ENCODE measurements around the gene CTIF.

The CTIF gene

GRCh38 chr18:48887294-48887904 is 348.6 kb downstream of the CTIF start:
- no peak for DNase-seq (ENCODE audit: low spot score)

GRCh38 chr18:48887905-48888772 is 349.3 kb downstream of the CTIF start:
- no peak for DNase-seq (ENCODE audit: low spot score)

GRCh38 chr18:48888773-48889080 is 349.9 kb downstream of the CTIF start:
- no peak for DNase-seq (ENCODE audit: low spot score)

GRCh38 chr18:48889115-48889941 is 350.5 kb downstream of the CTIF start:
- DNase-seq (ENCODE audit: low spot score), result no peak

- DNase-seq (ENCODE audit: low spot score), result no peak
Observed at GRCh38 chr18:48889981-48890762, 351.3 kb downstream of the CTIF start.

- DNase-seq (ENCODE audit: low spot score), result no peak
Observed at GRCh38 chr18:48891721-48892120, 352.9 kb downstream of the CTIF start.

GRCh38 chr18:48892146-48892855 is 353.5 kb downstream of the CTIF start:
- DNase-seq (ENCODE audit: low spot score), result no peak

- no peak for DNase-seq (ENCODE audit: low spot score)
Observed at GRCh38 chr18:48893061-48893607, 354.3 kb downstream of the CTIF start.

- DNase-seq (ENCODE audit: low spot score), result no peak
Observed at GRCh38 chr18:48893608-48894600, 355.1 kb downstream of the CTIF start.

- no peak for DNase-seq (ENCODE audit: low spot score)
Observed at GRCh38 chr18:48894799-48895346, 356.0 kb downstream of the CTIF start.

GRCh38 chr18:48896326-48896874 is 357.6 kb downstream of the CTIF start:
- no peak for DNase-seq (ENCODE audit: low spot score)

- DNase-seq (ENCODE audit: low spot score), result no peak
Observed at GRCh38 chr18:48896875-48897511, 358.2 kb downstream of the CTIF start.

- DNase-seq (ENCODE audit: low spot score), result no peak
Observed at GRCh38 chr18:48897531-48897930, 358.7 kb downstream of the CTIF start.

- DNase-seq (ENCODE audit: low spot score), result no peak
Observed at GRCh38 chr18:48898521-48898920, 359.7 kb downstream of the CTIF start.

GRCh38 chr18:48899558-48900174 is 360.8 kb downstream of the CTIF start:
- no peak for DNase-seq (ENCODE audit: low spot score)

GRCh38 chr18:48900469-48900868 is 361.6 kb downstream of the CTIF start:
- DNase-seq (ENCODE audit: low spot score), result no peak

- no peak for DNase-seq (ENCODE audit: low spot score)
Observed at GRCh38 chr18:48901145-48902022, 362.6 kb downstream of the CTIF start.

All from hematopoietic multipotent progenitor cell treated with erythropoietin and hydrocortisone succinate and interleukin-3 and kit ligand, for 15 days (in vitro differentiated cells).